Stomach (tissue), 9 donors: ENCODE measurements around the gene CD40. TPM values are rescaled to one million over a fixed set of nuclear protein-coding genes. Genes with fewer than 3 reads are reported as not detected.

Experiments used
- DNase-seq, 2 donors: peaks; one replicate each; pipeline versions ENCODE4 v3.0.0 to v3.0.0-alpha.2; 2013 to 2019
- H3K27ac ChIP-seq, 5 donors: fragments of 200-600 bp in 4 of 5; sonication (generic) in 4 of 5; one replicate each; pipeline ENCODE4 v1.5.1; 2013 to 2019; ENCODE audit warnings: mild to moderate bottlenecking in 1 of 5, moderate library complexity in 1 of 5
- H3K27me3 ChIP-seq, 3 donors: fragments of 200-600 bp; sonication (generic); one replicate each; pipeline ENCODE4 v1.5.1; 2017 to 2019; ENCODE audit warnings: mixed run types in 1 of 3
- H3K36me3 ChIP-seq, 4 donors: fragments of 200-600 bp; sonication (generic); 1 replicate in 3 of 4; 2 replicates in 1 of 4; pipeline ENCODE4 v1.5.1; 2016 to 2019
- H3K4me1 ChIP-seq, 4 donors: fragments of 200-600 bp; sonication (generic); one replicate each; pipeline ENCODE4 v1.5.1; 2016 to 2019
- H3K4me3 ChIP-seq, 4 donors: fragments of 200-600 bp; sonication (generic) in 3 of 4; one replicate each; pipeline ENCODE4 v1.5.1; 2016 to 2019; ENCODE audit warnings: mild to moderate bottlenecking in 1 of 4
- H3K9me3 ChIP-seq, 4 donors: fragments of 200-600 bp; sonication (generic); one replicate each; pipeline ENCODE4 v1.5.1; 2016 to 2019
- EP300 ChIP-seq: sonication (generic); formaldehyde crosslinking; IDR thresholded peaks from one replicate; pipeline ENCODE4 v1.6.1; 2017; ENCODE audit warnings: antibody characterized with exemption
- POLR2A ChIP-seq, 4 donors: fragments of 450-650 bp; IDR thresholded peaks; one replicate each; pipeline ENCODE4 v1.6.1; 2016; ENCODE audit warnings: antibody characterized with exemption in 4 of 4, control low read depth in 2 of 4, mild to moderate bottlenecking in 1 of 4, moderate library complexity in 1 of 4
- POLR2AphosphoS5 ChIP-seq, 3 donors: sonication (generic); formaldehyde crosslinking; IDR thresholded peaks; one replicate each; pipeline ENCODE4 v1.6.1; 2016; ENCODE audit warnings: antibody characterized with exemption in 3 of 3
- WGBS, 5 donors: extraction: QIAGEN DNeasy Blood & Tissue Kit in 3 of 5; methylation state at CpG; one replicate each; pipeline versions ENCODE4 v1.1.5 to v1.1.7; 2013 to 2018; 5-methylcytosine and 5-hydroxymethylcytosine counted together
- intact Hi-C: fragments of 100-400 bp; cut with DNase I; formaldehyde crosslinking; loops from one replicate; pipeline ENCODE4 v1.15.1; 2023; ENCODE audit warnings: low total_unique reads
- polyA plus RNA-seq, 3 donors: library from polyadenylated mRNA; stranded (reverse); fragments of 200-250 nt; gene quantifications; one replicate each; pipeline ENCODE4 v1.2.3, GENCODE V29; 2013
- total RNA-seq, 5 donors: library from RNA; depleted of rRNA; stranded (reverse); fragments of >200 nt; gene quantifications; one replicate each; pipeline versions ENCODE4 v1.1.0 to v1.2.3, GENCODE V29; 2014 to 2016
- TF ChIP-seq, protein P1 (sequence below), 7 experiments: fragments of 450-650 bp in 4 of 7; fragments of 200-600 bp in 3 of 7; sonication (generic) in 3 of 7; IDR thresholded peaks; one replicate each; pipeline ENCODE4 v1.5.1; 2016 to 2019; ENCODE audit warnings: antibody characterized with exemption in 7 of 7, control low read depth in 2 of 7, mild to moderate bottlenecking in 1 of 7
- donor health status: healthy with polysubstance abuse.
- donor health status: Bipolar disorder and iron deficiency.
- donor health status: healthy.

CD40 gene
- total and polyA plus RNA-seq, 8 donors = 2.8 to 19.9 (median 5.3) TPM; not detected in 1

DNA sequence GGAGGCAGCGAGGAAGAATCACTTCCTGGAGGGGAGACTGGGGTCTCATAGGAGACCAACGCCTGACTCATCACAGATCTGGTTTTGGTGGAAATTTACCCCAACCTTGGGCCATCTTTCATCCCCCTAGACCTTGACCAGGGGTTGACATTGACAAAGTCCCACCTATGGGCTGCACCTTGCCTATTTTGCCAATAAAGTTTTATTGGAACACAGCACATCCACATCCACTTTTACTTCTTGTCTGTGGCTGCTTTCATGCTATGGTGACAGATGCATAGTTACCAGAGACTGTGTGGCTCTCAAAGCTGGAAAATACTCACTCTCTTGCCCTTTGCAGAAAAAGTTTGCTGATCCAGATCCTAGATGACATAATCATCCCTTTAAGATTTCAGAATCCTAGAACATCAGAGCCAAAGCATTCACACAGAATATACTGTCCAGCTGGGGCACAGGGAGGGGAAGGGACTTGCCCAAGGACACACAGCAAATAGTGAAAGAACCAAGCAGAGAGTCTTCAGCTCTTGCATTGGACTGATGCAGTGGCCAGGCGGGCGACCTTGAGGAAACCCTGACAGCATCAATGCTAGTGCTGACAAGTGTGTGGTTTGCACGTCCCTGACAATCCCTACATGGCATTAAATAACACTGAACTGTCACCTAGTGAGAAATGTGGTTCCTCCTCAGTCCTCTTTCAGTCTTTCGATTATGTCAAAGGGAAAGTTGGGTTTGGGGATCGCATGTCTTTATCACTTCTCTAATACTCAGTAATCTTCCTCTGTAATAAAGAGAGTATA is 41.2 kb downstream of the CD40 start:
- Histone ChIP-seq H3K9me3 (no peaks in the 10 kb centered on the region), H3K4me1 (no peaks in the 10 kb centered on the region), H3K4me3 (no peak overlapping the region), H3K36me3 (no peaks in the 10 kb centered on the region), H3K27me3 (peaks cover 0 to 85% (median 20%) of the 10 kb centered on the region in 3 donors), H3K27ac (no peak overlapping the region)
- WGBS, 5 donors = 60 to 70% (median 64%) methylated on average over 7 of the region's 7 CpGs
- TF ChIP-seq, protein P1, sequence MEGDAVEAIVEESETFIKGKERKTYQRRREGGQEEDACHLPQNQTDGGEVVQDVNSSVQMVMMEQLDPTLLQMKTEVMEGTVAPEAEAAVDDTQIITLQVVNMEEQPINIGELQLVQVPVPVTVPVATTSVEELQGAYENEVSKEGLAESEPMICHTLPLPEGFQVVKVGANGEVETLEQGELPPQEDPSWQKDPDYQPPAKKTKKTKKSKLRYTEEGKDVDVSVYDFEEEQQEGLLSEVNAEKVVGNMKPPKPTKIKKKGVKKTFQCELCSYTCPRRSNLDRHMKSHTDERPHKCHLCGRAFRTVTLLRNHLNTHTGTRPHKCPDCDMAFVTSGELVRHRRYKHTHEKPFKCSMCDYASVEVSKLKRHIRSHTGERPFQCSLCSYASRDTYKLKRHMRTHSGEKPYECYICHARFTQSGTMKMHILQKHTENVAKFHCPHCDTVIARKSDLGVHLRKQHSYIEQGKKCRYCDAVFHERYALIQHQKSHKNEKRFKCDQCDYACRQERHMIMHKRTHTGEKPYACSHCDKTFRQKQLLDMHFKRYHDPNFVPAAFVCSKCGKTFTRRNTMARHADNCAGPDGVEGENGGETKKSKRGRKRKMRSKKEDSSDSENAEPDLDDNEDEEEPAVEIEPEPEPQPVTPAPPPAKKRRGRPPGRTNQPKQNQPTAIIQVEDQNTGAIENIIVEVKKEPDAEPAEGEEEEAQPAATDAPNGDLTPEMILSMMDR (IDR thresholded peaks at IDR 0.05) = no peak
- no peak for TF ChIP-seq POLR2A (IDR thresholded peaks at IDR 0.05)
- TF ChIP-seq EP300 = no peak
- no peak for TF ChIP-seq POLR2AphosphoS5 (IDR thresholded peaks at IDR 0.05)
- intact Hi-C loops = no loop called here
- no peak for DNase-seq

DNA sequence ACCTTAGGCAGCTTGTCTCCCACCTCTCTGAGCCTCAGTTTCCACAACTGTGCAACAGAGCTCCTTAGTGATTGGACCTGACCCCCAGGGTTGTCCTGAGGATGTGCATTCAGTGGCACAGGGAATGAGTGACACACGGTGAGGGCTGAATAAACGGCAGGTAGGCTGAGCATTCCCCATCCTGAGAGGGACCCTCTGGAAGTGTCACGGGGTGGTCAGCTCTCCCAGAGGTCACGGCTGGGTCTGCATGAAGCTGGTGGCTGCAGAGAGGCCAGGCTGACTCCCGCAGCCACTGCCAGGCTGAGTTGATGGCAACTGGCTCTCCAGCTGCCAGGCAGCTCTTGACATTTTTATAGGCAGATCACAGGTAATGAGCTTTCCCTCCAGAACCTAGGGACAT is 42.5 kb downstream of the CD40 start:
- DNase-seq = no peak
- Histone ChIP-seq H3K4me3 (no peak overlapping the region), H3K36me3 (no peaks in the 10 kb centered on the region), H3K4me1 (no peaks in the 10 kb centered on the region), H3K27me3 (peaks cover 0 to 94% (median 20%) of the 10 kb centered on the region in 3 donors), H3K9me3 (no peaks in the 10 kb centered on the region), H3K27ac (no peak overlapping the region)
- 47 to 79% (median 60%) methylated on average over 3 to 5 of the region's 5 CpGs for WGBS, 5 donors
- intact Hi-C loops = no loop called here
- TF ChIP-seq EP300 = no peak

DNA sequence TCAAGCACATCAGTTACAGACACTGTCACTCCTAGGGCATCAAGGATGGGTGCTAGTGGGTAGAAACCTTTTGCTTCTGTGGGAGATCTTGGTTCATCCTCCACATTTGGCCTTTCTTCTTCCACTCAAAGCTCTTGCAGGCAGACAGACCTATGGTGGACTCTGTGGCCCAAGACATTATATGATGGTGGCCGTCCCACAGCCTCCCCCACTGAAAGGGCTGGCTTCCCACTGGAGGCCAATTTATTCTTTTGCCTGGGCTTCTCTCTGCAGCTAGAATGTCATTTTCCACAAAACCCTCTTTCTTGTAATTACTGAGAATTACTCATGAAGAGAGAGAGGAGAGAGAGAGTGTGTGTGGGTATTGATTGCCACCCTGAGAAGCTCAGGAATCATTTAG is 43.8 kb downstream of the CD40 start:
- TF ChIP-seq POLR2A (IDR thresholded peaks at IDR 0.05) = no peak
- no peak for TF ChIP-seq EP300
- TF ChIP-seq, protein P1 (IDR thresholded peaks at IDR 0.05) = no peak
- TF ChIP-seq POLR2AphosphoS5 (IDR thresholded peaks at IDR 0.05) = no peak
- Histone ChIP-seq H3K36me3 (no peaks in the 10 kb centered on the region), H3K27me3 (peaks cover 0 to 94% (median 25%) of the 10 kb centered on the region in 3 donors), H3K4me3 (no peak overlapping the region), H3K4me1 (no peaks in the 10 kb centered on the region), H3K27ac (no peak overlapping the region), H3K9me3 (no peaks in the 10 kb centered on the region)
- 70 to 95% (median 80%) methylated on average over 1 of the region's 1 CpG for WGBS, 5 donors
- intact Hi-C loops = no loop called here
- no peak for DNase-seq

DNA sequence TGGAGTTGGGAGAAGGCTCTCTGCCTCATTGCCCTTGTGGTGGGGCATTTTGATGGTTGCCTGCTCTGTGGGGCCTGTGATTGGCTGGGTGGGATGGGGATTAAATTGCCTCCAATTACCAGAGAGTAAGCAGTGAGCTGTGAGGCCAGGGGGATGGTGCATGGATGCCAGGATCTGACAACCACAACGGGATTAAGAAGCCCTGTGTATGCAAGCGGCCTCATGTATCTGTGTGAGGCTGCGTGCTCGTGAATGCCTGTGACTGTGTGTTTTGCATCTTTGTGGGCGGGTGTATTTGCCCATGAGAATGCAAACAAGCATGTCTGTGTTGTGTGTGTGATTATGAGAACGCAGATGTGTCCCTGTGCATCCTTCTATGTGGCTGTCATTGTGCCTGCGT is 46.1 kb downstream of the CD40 start:
- Histone ChIP-seq H3K36me3 (no peaks in the 10 kb centered on the region), H3K4me3 (no peak overlapping the region), H3K4me1 (no peaks in the 10 kb centered on the region), H3K27ac (no peak overlapping the region), H3K27me3 (peaks cover 0 to 91% (median 21%) of the 10 kb centered on the region in 3 donors), H3K9me3 (no peaks in the 10 kb centered on the region)
- WGBS, 5 donors = 46 to 58% (median 51%) methylated on average over 7 of the region's 7 CpGs
- no peak for DNase-seq
- TF ChIP-seq POLR2AphosphoS5 (IDR thresholded peaks at IDR 0.05) (no peak), POLR2A (IDR thresholded peaks at IDR 0.05) (no peak), EP300 (no peak)
- TF ChIP-seq, protein P1 (IDR thresholded peaks at IDR 0.05) = no peak
- intact Hi-C loops = no loop called here

DNA sequence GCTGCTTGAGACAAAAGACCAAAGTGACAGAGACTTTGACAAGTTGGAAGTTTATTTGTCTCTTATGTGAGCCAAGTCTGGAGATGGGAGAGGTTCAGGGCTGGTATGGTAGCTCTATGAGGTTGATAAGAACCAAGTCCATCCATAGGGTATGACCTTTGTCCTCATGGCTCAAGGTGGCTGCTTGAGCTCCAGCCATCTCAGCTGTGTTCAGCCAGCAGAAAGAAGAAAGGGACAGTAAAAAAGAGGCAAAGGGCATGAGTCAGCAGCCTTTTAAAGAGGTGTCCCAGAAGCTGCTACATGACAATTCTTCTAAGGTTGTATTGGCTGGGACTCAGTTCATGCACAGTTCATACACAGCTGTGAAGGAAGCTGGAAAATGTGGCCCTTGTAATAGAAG is 49.0 kb downstream of the CD40 start:
- Histone ChIP-seq H3K27me3 (peaks cover 0 to 87% (median 18%) of the 10 kb centered on the region in 3 donors), H3K36me3 (no peaks in the 10 kb centered on the region), H3K27ac (no peak overlapping the region), H3K4me3 (no peak overlapping the region), H3K4me1 (no peaks in the 10 kb centered on the region), H3K9me3 (no peaks in the 10 kb centered on the region)
- TF ChIP-seq EP300 (no peak), POLR2A (IDR thresholded peaks at IDR 0.05) (no peak)
- TF ChIP-seq, protein P1 (IDR thresholded peaks at IDR 0.05) = no peak
- intact Hi-C loops = no loop called here
- DNase-seq = no peak
